Measurements from ENCODE around the gene DNMT1. TPM values are rescaled to one million over a fixed set of nuclear protein-coding genes. Genes with fewer than 3 reads are reported as not detected.
"Not testable (repeated sequence)": the region's sequence is repeated elsewhere in the genome, so short reads cannot be mapped to it uniquely, and the experiment has no call there.

The DNMT1 gene
- total and polyA plus RNA-seq, 2 experiments from 2014 or later = 78.2 to 106 TPM

DNA sequence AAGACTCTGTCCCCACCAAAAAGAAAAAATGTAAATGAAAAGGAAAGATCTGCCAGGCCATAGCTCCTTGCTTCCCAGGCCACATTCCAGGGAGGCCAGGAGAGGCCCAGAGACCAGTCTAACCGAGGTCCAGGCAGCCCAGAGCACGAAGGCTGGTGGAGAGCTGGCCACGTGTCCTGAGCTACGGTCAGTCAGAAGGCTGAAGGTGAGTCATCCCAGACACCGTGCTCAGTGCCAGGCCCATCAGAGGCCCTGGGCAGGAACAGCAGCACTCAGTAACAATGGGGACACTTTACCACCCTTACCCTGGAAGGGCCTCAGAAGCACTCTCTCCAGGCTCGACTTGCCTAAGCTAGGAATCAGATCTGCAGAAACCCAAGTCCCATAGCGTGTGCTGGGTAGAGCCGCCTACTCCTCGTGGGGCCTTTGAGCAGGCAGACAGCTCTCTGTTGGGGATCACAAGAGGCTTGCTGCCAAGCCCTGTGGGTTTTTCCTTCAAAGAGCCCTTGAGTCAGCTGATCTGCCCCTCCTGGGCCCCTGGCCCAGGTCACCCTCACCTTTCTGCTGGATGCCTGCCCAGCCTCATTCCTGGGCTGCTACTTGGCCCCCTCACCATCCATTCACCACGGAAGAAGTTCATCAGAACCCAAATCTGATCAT is 11.6 kb upstream of the DNMT1 start:
- Histone ChIP-seq H3K4me3 (no peak overlapping the region), H3K4me1 (ENCODE audit: low read depth) (no peaks in the 10 kb centered on the region), H3K27me3 (no peaks in the 10 kb centered on the region), H3K36me3 (no peaks in the 10 kb centered on the region), H3K9me3 (ENCODE audit: low read depth) (no peaks in the 10 kb centered on the region), H3K27ac (no peak overlapping the region)
- DNase-seq (ENCODE audit: low read depth in 1 of 2, low spot score in 1 of 2) = peak in 1 of 2 donors; percentile 60
- TF ChIP-seq, protein P1, sequence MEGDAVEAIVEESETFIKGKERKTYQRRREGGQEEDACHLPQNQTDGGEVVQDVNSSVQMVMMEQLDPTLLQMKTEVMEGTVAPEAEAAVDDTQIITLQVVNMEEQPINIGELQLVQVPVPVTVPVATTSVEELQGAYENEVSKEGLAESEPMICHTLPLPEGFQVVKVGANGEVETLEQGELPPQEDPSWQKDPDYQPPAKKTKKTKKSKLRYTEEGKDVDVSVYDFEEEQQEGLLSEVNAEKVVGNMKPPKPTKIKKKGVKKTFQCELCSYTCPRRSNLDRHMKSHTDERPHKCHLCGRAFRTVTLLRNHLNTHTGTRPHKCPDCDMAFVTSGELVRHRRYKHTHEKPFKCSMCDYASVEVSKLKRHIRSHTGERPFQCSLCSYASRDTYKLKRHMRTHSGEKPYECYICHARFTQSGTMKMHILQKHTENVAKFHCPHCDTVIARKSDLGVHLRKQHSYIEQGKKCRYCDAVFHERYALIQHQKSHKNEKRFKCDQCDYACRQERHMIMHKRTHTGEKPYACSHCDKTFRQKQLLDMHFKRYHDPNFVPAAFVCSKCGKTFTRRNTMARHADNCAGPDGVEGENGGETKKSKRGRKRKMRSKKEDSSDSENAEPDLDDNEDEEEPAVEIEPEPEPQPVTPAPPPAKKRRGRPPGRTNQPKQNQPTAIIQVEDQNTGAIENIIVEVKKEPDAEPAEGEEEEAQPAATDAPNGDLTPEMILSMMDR (IDR thresholded peaks at IDR 0.05; ENCODE audit: low read depth, low read length) = no peak

DNA sequence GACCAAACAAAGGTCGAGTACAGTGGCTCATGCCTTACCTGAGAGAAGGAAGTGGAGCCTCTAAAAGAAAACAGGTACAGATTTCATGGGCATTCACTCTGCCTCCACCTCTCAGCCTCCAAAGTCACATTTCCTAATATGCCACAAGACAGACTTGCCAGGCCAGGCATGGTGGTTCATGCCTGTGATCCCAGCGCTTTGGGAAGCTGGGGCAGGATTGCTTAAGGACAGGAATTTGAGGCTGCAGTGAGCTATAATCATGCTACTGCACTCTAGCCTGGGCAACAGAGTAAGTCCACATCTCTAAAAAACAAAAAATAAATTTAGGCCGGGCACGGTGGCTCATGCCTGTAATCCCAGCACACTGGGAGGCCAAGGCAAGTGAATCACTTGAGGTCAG is 10.9 kb upstream of the DNMT1 start:
- no peaks in the 10 kb centered on the region for H3K4me1 ChIP-seq (ENCODE audit: low read depth)
- no peaks in the 10 kb centered on the region for H3K36me3 ChIP-seq
- H3K9me3 ChIP-seq (ENCODE audit: low read depth) = no peaks in the 10 kb centered on the region
- no peaks in the 10 kb centered on the region for H3K27me3 ChIP-seq
- TF ChIP-seq, protein P1 (IDR thresholded peaks at IDR 0.05; ENCODE audit: low read depth, low read length) = no peak
- H3K4me3 ChIP-seq = no peak overlapping the region
- DNase-seq (ENCODE audit: low read depth in 1 of 2, low spot score in 1 of 2) = no peak
- no peak overlapping the region for H3K27ac ChIP-seq

DNA sequence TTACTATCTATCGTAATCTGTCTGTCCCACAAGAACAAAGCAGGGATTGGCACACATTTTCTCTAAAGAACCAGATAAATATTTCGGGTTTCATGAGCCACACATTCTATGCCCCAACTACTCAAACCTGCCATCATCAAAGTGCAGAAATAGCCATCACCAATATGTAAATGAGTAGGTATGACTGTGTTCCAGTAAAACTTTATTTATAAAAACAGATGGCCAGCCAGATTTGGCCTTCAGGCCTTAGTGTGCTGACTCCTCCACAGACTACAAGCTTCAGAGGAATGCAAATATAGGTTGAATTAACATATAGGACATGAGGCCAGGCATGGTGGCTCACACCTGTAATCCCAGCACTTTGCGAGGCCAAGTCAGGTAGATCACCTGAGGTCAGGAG is 8.9 kb upstream of the DNMT1 start:
- DNase-seq (ENCODE audit: low read depth in 1 of 2, low spot score in 1 of 2) = no peak
- H3K4me1 ChIP-seq (ENCODE audit: low read depth) = no peaks in the 10 kb centered on the region
- no peak overlapping the region for H3K27ac ChIP-seq

DNA sequence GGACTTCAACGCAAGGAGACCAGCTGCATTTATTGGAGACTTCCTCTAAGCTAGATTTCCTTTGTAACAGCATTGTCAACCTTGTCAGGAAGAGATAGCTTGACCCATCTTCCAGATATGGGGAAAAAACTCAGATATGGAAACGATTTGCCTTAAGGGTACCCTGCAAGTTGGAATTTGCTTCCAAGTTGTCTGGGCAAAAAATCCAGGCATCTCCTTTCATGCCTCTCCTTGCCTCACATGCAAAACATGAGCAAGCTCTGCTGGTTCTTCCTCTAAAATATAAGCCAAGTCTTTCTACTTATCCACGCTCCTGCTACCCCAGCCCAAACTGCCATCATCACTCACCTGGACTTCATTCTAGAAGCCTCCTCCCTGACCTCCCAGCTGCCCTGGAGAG is 6.4 kb upstream of the DNMT1 start:
- H3K4me1 ChIP-seq (ENCODE audit: low read depth) = no peaks in the 10 kb centered on the region
- H3K4me3 ChIP-seq = no peak overlapping the region
- H3K27ac ChIP-seq = no peak overlapping the region
- no peak for DNase-seq (ENCODE audit: low read depth in 1 of 2, low spot score in 1 of 2)
- no peaks in the 10 kb centered on the region for H3K9me3 ChIP-seq (ENCODE audit: low read depth)
- no peaks in the 10 kb centered on the region for H3K36me3 ChIP-seq
- no peaks in the 10 kb centered on the region for H3K27me3 ChIP-seq
- TF ChIP-seq, protein P1 (IDR thresholded peaks at IDR 0.05; ENCODE audit: low read depth, low read length) = no peak

More for the DNA sequence above, 8.9 kb upstream of the DNMT1 start:
- Histone ChIP-seq H3K9me3 (ENCODE audit: low read depth) (no peaks in the 10 kb centered on the region), H3K4me3 (no peak overlapping the region), H3K36me3 (no peaks in the 10 kb centered on the region), H3K27me3 (no peaks in the 10 kb centered on the region)
- TF ChIP-seq, protein P1 (IDR thresholded peaks at IDR 0.05; ENCODE audit: low read depth, low read length) = no peak

DNA sequence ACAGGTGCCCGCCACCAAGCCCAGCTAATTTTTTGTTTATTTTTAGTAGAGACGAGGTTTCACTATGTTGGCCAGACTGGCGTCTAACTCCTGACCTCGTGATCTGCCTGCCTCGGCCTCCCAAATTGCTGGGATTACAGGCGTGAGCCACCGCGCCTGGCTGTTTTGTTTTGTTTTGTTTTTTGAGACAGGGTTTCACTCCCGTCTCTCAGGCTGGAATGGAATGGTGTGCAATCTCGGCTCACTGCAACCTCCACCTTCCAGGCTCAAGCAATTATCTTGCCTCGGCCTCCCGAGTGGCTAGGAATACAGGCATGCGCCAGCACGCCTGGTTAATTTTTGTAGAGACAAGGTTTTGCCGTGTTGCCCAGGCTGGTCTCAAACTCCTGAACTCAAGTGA is 5.3 kb upstream of the DNMT1 start:
- not testable (repeated sequence) for H3K4me1 ChIP-seq (ENCODE audit: low read depth); H3K36me3 ChIP-seq; H3K9me3 ChIP-seq (ENCODE audit: low read depth); H3K4me3 ChIP-seq; DNase-seq (ENCODE audit: low read depth in 1 of 2, low spot score in 1 of 2); H3K27ac ChIP-seq; H3K27me3 ChIP-seq

DNA sequence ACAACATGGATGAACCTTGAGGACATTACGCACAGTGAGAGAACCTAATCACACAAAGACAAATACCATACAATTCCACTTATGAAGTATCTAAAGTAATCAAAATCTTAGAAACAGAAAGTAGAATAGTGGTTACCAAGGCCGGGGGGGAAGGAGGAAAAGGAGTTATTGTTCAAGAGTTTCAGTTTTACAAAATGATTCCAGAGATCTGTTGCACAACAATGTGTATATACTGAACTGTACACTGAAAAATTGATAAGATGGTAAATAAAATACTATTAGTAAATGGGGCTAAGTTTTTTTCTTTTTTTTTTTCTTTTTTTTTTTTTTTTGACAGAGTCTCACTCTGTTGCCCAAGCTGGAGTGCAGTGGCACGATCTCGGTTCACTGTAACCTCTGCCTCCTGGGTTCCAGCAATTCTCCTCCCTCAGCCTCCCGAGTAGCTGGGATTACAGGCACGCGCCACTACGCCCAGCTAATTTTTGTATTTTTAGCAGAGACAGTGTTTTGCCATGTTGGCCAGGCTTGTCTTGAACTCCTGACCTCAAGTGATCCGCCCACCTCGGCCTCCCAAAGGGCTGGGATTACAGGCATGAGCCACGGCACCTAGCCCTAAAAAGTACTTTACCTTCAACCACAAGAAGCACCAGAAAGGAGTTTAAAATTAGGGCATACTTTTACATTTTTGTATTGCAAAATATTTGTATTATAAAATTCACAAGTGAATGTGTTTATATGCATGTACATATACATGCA is 4.3 kb upstream of the DNMT1 start:
- H3K4me1 ChIP-seq (ENCODE audit: low read depth); H3K4me3 ChIP-seq; H3K27me3 ChIP-seq; H3K9me3 ChIP-seq (ENCODE audit: low read depth); H3K27ac ChIP-seq; H3K36me3 ChIP-seq: not testable (repeated sequence)
- DNase-seq (ENCODE audit: low read depth in 1 of 2, low spot score in 1 of 2) = peak in 1 of 2 donors; percentile 13

All from cardiac muscle cell (in vitro differentiated cells and primary cell).